Glomerular visceral epithelial cell (primary cell): ENCODE measurements around the gene PRKCE.

Experiments used
- DNase-seq: peaks from one replicate; pipeline ENCODE4 v3.0.0-alpha.2; 2016; ENCODE audit errors: extremely low spot score

PRKCE gene

GRCh38 chr2:45754131-45755010 is 102.9 kb downstream of the PRKCE start:
- DNase-seq = no peak

- DNase-seq = no peak
Measured at GRCh38 chr2:45755585-45756335, 104.3 kb downstream of the PRKCE start.

- no peak for DNase-seq
Measured at GRCh38 chr2:45758018-45758417, 106.5 kb downstream of the PRKCE start.

GRCh38 chr2:45759310-45759851 is 107.9 kb downstream of the PRKCE start:
- no peak for DNase-seq

GRCh38 chr2:45761635-45762034 is 110.2 kb downstream of the PRKCE start:
- no peak for DNase-seq

GRCh38 chr2:45763255-45763654 is 111.8 kb downstream of the PRKCE start:
- DNase-seq = no peak

- DNase-seq = no peak
Measured at GRCh38 chr2:45763797-45764196, 112.3 kb downstream of the PRKCE start.

GRCh38 chr2:45765007-45765727 is 113.7 kb downstream of the PRKCE start:
- DNase-seq = no peak

- no peak for DNase-seq
Measured at GRCh38 chr2:45765728-45766254, 114.3 kb downstream of the PRKCE start.

- DNase-seq = no peak
Measured at GRCh38 chr2:45768208-45768607, 116.7 kb downstream of the PRKCE start.

GRCh38 chr2:45769056-45769455 is 117.6 kb downstream of the PRKCE start:
- DNase-seq = no peak

- DNase-seq = no peak
Measured at GRCh38 chr2:45769854-45770576, 118.5 kb downstream of the PRKCE start.

GRCh38 chr2:45770811-45771210 is 119.3 kb downstream of the PRKCE start:
- DNase-seq = no peak

- no peak for DNase-seq
Measured at GRCh38 chr2:45771261-45771660, 119.8 kb downstream of the PRKCE start.

- no peak for DNase-seq
Measured at GRCh38 chr2:45772038-45772437, 120.6 kb downstream of the PRKCE start.

GRCh38 chr2:45773909-45774308 is 122.4 kb downstream of the PRKCE start:
- no peak for DNase-seq

GRCh38 chr2:45774688-45775244 is 123.3 kb downstream of the PRKCE start:
- DNase-seq = no peak

GRCh38 chr2:45776160-45776955 is 124.9 kb downstream of the PRKCE start:
- DNase-seq = no peak

- DNase-seq = no peak
Measured at GRCh38 chr2:45777996-45778719, 126.7 kb downstream of the PRKCE start.
